ENCODE measurements around the gene APOBEC4.

DNA sequence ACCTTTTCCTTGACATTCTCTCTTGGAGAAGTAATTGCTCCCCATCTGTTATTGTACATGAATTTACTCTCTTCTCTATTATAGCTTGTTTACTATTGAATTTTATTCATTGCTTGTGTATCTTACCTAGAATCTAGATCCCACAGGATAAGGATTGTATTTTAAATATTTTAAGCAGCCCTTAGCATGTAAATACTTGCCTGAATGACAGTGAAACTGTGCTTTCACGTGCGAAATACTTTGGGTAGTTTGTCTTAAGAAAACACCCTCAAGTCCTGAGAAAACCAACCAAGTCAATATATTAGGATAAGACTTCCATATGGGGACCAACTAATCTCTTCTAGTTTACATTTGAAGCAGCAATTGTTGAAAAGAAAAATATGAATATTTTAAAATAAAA lies 32.8 kb downstream of the APOBEC4 start:
- TF ChIP-seq, protein P1, sequence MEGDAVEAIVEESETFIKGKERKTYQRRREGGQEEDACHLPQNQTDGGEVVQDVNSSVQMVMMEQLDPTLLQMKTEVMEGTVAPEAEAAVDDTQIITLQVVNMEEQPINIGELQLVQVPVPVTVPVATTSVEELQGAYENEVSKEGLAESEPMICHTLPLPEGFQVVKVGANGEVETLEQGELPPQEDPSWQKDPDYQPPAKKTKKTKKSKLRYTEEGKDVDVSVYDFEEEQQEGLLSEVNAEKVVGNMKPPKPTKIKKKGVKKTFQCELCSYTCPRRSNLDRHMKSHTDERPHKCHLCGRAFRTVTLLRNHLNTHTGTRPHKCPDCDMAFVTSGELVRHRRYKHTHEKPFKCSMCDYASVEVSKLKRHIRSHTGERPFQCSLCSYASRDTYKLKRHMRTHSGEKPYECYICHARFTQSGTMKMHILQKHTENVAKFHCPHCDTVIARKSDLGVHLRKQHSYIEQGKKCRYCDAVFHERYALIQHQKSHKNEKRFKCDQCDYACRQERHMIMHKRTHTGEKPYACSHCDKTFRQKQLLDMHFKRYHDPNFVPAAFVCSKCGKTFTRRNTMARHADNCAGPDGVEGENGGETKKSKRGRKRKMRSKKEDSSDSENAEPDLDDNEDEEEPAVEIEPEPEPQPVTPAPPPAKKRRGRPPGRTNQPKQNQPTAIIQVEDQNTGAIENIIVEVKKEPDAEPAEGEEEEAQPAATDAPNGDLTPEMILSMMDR (conservative IDR thresholded peaks at IDR 0.05 in 1 of 2, IDR thresholded peaks at IDR 0.05 in 1 of 2; ENCODE audit: extremely low read depth in 1 of 2, insufficient read depth in 1 of 2, low read depth in 1 of 2, low read length in 2 of 2) = no peak
- TF ChIP-seq EZH2 (IDR thresholded peaks at IDR 0.05; ENCODE audit: borderline replicate concordance, low read length) = no peak

Data from mammary epithelial cell (primary cell).